ENCODE data around the gene DMD. TPM values are rescaled to one million over a fixed set of nuclear protein-coding genes. Genes with fewer than 3 reads are reported as not detected.

DMD gene
- total and polyA plus RNA-seq, 9 donors: 14.0 to 70.5 (median 37.6) TPM

GRCh38 chrX:32293962-32294700 is 917.2 kb downstream of the DMD start:
- DNase-seq: no peak
- no peak overlapping the region for H3K27ac ChIP-seq
- 68 to 78% (median 76%) methylated on average over 7 of the region's 7 CpGs for WGBS, 3 donors
- H3K9me3 ChIP-seq: no peaks in the 10 kb centered on the region
- TF ChIP-seq EP300 (IDR thresholded peaks at IDR 0.05) (no peak), CTCF (IDR thresholded peaks at IDR 0.05) (no peak), POLR2A (IDR thresholded peaks at IDR 0.05) (no peak)
- no peak overlapping the region for H3K4me3 ChIP-seq
- no peaks in the 10 kb centered on the region for H3K36me3 ChIP-seq
- no peaks in the 10 kb centered on the region for H3K4me1 ChIP-seq (ENCODE audit: insufficient read depth)
- no peaks in the 10 kb centered on the region for H3K27me3 ChIP-seq
- intact Hi-C loops (cut with DNase I): no loop called here

DNA sequence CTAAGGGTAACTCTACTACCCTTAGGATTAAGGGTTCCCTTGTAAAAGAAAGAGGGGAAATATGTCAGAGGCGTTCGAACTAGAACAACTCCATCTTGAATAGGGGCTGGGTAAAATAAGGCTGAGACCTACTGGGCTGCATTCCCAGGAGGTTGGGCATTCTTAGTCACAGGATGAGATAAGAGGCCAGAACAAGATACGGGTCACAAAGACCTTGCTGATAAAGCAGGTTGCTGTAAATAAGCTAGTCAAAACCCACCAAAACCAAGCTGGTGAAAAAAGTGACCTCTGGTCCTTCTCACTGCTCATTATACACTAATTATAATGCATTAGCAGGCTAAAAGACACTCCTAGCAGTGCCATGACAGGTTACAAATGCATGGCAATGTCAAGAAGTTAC is 922.0 kb downstream of the DMD start:
- no peaks in the 10 kb centered on the region for H3K9me3 ChIP-seq
- H3K27ac ChIP-seq: no peak overlapping the region
- no peaks in the 10 kb centered on the region for H3K27me3 ChIP-seq
- DNase-seq: no peak
- no peaks in the 10 kb centered on the region for H3K4me1 ChIP-seq (ENCODE audit: insufficient read depth)
- no peaks in the 10 kb centered on the region for H3K36me3 ChIP-seq
- TF ChIP-seq EP300 (IDR thresholded peaks at IDR 0.05) (no peak), POLR2A (IDR thresholded peaks at IDR 0.05) (no peak), CTCF (IDR thresholded peaks at IDR 0.05) (no peak)
- intact Hi-C loops (cut with DNase I): no loop called here
- H3K4me3 ChIP-seq: no peak overlapping the region
- WGBS, 3 donors: 61 to 76% (median 71%) methylated on average over 3 of the region's 3 CpGs

DNA sequence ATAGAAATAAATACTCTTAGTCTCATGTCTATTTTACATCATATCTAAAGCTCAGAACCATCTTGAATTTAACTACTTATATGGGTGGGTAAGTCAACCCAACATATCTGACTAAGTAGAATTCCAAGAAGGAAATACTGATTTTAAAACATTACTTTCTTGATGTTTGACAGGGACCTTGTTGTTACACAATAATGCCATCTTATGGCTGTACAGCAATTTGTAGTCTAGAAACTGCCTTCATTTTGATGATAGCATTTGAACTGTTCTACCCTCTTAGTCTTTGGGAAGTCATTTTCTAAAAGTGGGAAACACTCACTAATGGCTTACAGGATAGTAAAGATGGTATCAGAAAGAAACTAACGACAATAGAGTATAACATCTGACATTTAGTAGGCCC is 929.5 kb downstream of the DMD start:
- H3K9me3 ChIP-seq: no peaks in the 10 kb centered on the region
- H3K4me1 ChIP-seq (ENCODE audit: insufficient read depth): no peaks in the 10 kb centered on the region
- no peaks in the 10 kb centered on the region for H3K27me3 ChIP-seq
- TF ChIP-seq POLR2A (IDR thresholded peaks at IDR 0.05): no peak
- TF ChIP-seq CTCF (IDR thresholded peaks at IDR 0.05): no peak
- TF ChIP-seq EP300 (IDR thresholded peaks at IDR 0.05): no peak
- intact Hi-C loops (cut with DNase I): no loop called here
- no peak overlapping the region for H3K27ac ChIP-seq
- no peaks in the 10 kb centered on the region for H3K36me3 ChIP-seq
- no peak for DNase-seq
- 43 to 76% (median 55%) methylated on average over 1 of the region's 1 CpG for WGBS, 3 donors
- H3K4me3 ChIP-seq: no peak overlapping the region

DNA sequence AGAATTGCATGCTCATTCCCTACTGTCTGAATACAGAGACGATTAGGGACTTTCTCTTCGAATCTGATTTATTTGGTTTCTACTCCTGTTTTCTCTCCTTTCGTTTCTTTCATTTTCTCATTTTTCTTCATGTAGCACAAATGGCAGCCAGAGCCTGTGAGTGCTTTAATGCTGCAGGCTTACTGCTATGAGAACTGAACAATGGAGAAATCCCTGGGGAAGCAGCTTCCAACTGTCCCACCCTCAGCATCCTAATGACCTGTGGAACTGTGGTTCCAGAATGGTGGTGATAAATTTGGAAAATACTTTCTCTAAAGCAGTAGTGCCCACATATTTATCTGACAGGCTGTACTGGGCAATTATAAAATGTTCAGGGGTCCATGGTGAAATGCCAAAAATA is 930.4 kb downstream of the DMD start:
- Histone ChIP-seq H3K9me3 (no peaks in the 10 kb centered on the region), H3K4me1 (ENCODE audit: insufficient read depth) (no peaks in the 10 kb centered on the region), H3K4me3 (no peak overlapping the region), H3K27me3 (no peaks in the 10 kb centered on the region), H3K36me3 (no peaks in the 10 kb centered on the region), H3K27ac (no peak overlapping the region)
- TF ChIP-seq POLR2A (IDR thresholded peaks at IDR 0.05) (no peak), CTCF (IDR thresholded peaks at IDR 0.05) (no peak), EP300 (IDR thresholded peaks at IDR 0.05) (no peak)
- 57 to 77% (median 63%) methylated on average over 3 of the region's 3 CpGs for WGBS, 3 donors
- DNase-seq: no peak
- intact Hi-C loops (cut with DNase I): no loop called here

Data from ovary (tissue), 9 donors.